Activated naive CD4-positive, alpha-beta T cell treated with anti-CD3 and anti-CD28 coated beads for 36 hours (primary cell): Measurements from ENCODE around the gene FBLIM1. TPM values are rescaled to one million over a fixed set of nuclear protein-coding genes. Genes with fewer than 3 reads are reported as not detected.

Source experiments
- CTCF ChIA-PET: fragments of 350-600 bp; sonication (Branson Sonifier 250); formaldehyde crosslinking; loops from one replicate; lab custom pipeline; 2021; ENCODE audit warnings: antibody characterized with exemption; lab: Charles Lee
- DNase-seq: peaks from one replicate; pipeline ENCODE4 v3.0.0-alpha.2; 2020
- H3K27ac Mint-ChIP-seq: one replicate; pipeline ENCODE4 v1.8.0; 2021; ENCODE audit warnings: mild to moderate bottlenecking, mixed read lengths
- H3K27me3 Mint-ChIP-seq: one replicate; pipeline ENCODE4 v1.8.0; 2021; ENCODE audit warnings: low read depth, mixed read lengths
- H3K36me3 Mint-ChIP-seq: one replicate; pipeline ENCODE4 v1.8.0; 2021; ENCODE audit warnings: low read depth, mixed read lengths
- H3K4me1 Mint-ChIP-seq: one replicate; pipeline ENCODE4 v1.8.0; 2021; ENCODE audit warnings: low read depth, mixed read lengths
- H3K4me3 Mint-ChIP-seq: one replicate; pipeline ENCODE4 v1.8.0; 2021; ENCODE audit warnings: mild to moderate bottlenecking, moderate library complexity, mixed read lengths
- H3K9me3 Mint-ChIP-seq: one replicate; pipeline ENCODE4 v1.8.0; 2021; ENCODE audit warnings: mixed read lengths
- intact Hi-C: fragments of 100-400 bp; cut with micrococcal nuclease; formaldehyde crosslinking; loops from one replicate; pipeline ENCODE4 v1.15.1; 2023
- total RNA-seq, 2 experiments: library from RNA; stranded (reverse); gene quantifications; one replicate each; pipeline ENCODE4 v1.2.3, GENCODE V29; 2021

The FBLIM1 gene, protein sequence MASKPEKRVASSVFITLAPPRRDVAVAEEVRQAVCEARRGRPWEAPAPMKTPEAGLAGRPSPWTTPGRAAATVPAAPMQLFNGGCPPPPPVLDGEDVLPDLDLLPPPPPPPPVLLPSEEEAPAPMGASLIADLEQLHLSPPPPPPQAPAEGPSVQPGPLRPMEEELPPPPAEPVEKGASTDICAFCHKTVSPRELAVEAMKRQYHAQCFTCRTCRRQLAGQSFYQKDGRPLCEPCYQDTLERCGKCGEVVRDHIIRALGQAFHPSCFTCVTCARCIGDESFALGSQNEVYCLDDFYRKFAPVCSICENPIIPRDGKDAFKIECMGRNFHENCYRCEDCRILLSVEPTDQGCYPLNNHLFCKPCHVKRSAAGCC
- not detected for total RNA-seq

DNA sequence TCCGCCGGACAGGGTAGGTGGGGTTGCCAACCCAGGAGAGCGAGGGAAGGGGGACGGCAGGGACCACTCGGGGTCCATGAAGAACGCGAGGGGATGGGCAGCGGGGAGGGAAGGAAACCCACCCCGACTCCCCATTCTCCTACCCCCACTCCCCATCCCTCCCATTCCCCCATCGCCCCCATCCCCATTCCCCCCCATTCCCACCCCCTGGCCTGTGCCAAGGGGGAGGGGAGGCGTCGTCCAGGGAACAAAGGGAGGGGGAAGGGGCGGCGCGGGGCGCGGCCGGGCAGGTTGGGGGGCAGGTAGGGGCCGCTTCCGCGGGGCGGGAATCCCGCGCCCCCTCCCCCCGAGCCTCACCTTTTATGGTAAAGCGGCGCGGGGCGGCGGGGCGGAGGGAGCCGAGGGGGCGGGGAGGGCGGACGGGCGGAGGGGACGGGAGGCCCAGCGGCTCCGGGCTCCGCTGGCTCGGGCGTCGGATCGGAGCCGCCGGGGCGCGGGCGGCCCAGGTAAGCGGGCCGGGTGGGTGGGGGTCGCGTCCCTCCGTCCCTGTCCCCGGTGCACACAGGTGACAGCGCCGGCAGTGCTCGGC lies at the start of gene FBLIM1:
TSS of gene FBLIM1 (plus strand) at position 453 of the 589 bp plus-strand sequence. CDS start 6,189 bp downstream, outside the sequence.
- DNase-seq, result no peak
- intact Hi-C loops, result no loop called here
- Mint-ChIP-seq H3K4me3 (peak within 1 kb of the TSS; percentile 55), H3K9me3 (no peaks in the 10 kb centered on the region), H3K4me1 (peaks cover 16% of the 10 kb centered on the region), H3K27ac (no peak within 1 kb of the TSS), H3K36me3 (no peaks in the 10 kb centered on the region), H3K27me3 (peaks cover 36% of the 10 kb centered on the region)
- CTCF ChIA-PET, result interaction anchor here (0.9 kb wide), 1 partner anchor 165 kb away, joined by 3 read pairs; no protein-coding TSS in a partner anchor

DNA sequence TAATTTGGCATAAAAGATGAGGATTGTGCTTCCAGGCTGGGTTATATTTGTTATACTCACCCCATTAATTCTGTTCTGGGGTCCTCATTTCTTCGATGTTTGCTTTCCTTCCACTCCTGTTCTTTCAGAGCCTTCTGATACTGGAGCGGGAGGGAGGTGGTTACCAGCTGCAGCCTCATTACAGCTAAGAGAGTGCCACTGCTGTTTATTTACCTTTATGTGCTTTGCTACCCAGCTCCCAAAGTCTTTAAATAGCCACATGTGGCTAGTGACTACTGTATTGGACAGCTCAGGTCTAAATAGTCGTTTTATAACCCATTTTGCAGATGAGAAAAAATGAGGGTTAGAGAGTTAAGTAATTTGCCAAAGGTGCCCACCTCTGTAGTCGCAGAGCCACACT lies 49.4 kb upstream of the FBLIM1 start:
- H3K4me3 Mint-ChIP-seq, result no peak overlapping the region
- H3K9me3 Mint-ChIP-seq, result no peaks in the 10 kb centered on the region
- no peak for DNase-seq
- no peak overlapping the region for H3K27ac Mint-ChIP-seq
- H3K4me1 Mint-ChIP-seq, result peaks cover 22% of the 10 kb centered on the region
- H3K36me3 Mint-ChIP-seq, result peaks cover 6% of the 10 kb centered on the region
- CTCF ChIA-PET, result interaction anchor here (1.0 kb wide), 1 partner anchor 106 kb away, joined by 3 read pairs; no protein-coding TSS in a partner anchor
- intact Hi-C loops, result no loop called here
- H3K27me3 Mint-ChIP-seq, result no peaks in the 10 kb centered on the region

DNA sequence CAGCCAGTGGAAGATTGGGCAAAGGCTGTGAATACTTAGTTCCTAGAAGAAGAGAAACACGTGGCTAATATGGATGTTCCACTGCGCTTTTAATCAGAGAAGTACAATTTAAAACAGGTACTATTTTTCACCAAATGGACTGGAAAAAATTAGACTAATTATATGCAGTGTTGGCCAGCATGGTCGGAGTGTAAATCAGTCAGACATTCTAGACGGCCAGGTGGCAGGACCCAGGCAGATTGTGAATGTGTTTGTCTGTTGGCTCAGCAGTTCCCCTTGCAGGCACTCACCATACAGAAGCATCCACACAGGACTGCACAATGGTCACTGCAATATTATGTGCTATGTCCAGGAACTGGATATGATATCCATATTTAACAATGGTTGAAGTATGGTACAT lies 46.4 kb upstream of the FBLIM1 start:
- Mint-ChIP-seq H3K9me3 (no peaks in the 10 kb centered on the region), H3K4me3 (no peak overlapping the region), H3K27ac (no peak overlapping the region), H3K4me1 (peaks cover 11% of the 10 kb centered on the region), H3K27me3 (no peaks in the 10 kb centered on the region), H3K36me3 (no peaks in the 10 kb centered on the region)
- CTCF ChIA-PET, result no interaction called here
- intact Hi-C loops, result no loop called here
- no peak for DNase-seq

DNA sequence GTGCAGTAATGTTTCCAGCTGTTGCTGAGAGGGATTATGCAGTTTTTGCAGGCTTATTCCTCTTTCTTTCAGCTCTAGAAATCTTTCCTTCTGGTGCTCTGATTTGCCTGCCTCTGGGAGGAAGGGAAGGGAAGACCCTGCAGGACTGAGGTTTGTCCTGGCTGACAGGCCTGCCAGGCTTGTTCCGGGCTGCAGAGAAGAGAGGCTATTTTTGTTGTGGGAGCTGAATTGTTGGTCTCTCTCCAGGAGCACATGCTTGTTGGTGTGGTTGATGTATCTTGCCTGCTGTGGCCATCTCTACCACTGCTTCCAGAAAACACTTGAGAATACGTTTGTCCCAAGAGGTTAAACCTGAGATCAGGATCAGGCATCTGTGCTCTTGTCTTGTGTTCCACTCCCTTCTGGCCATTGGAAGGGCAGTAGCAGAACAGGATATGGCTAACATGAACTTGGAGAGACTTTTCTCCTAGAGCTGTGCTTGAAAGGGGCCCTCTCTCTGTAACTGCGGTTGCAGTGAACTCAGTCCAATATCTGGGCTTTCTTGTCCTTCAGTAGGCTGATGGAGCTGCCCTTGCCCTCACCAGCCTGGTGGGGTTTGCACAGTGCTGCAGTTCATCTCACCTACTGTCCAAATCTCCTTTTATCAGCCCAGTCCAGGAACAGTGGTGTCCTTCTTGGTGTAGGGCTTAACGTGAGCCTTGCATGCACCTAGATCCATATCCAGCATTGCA lies 44.0 kb upstream of the FBLIM1 start:
- CTCF ChIA-PET, result no interaction called here
- DNase-seq, result no peak
- Mint-ChIP-seq H3K36me3 (peaks cover under 1% of the 10 kb centered on the region), H3K27ac (no peak overlapping the region), H3K27me3 (no peaks in the 10 kb centered on the region), H3K9me3 (no peaks in the 10 kb centered on the region), H3K4me3 (no peak overlapping the region), H3K4me1 (peaks cover 4% of the 10 kb centered on the region)
- intact Hi-C loops, result no loop called here

DNA sequence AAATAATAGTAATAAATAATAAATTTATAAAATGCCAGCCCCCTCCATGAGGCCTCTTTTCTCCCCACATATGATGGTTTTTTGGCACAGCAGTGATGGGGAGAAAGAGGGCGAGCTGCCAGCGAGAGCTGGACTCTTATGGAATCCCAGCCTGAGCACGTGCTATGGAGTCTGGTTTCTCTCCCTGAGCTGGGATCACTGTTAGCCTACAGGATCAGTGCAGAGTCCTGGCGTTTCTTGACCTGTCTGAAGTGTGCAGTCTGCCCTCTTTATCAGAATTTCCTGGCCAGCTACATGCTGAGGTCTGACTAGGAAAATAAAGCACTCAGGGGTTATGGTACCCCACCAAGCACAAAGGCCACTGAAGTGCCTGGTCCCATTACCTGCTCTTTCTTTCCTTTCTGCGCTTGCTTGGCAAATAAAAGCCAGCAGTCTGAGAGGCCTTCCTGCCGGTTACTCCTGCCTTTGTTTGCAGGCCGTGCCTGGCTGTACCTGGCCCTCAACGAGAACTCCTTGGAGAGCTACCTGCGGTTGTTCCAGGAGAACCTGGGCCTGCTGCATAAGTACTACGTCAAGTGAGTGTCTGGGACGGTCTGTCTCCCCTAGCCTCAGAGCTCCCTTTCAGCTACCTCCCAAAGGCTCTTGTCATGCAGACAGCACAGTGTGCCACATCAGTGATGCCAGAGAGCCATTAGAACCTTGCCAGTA lies 41.0 kb upstream of the FBLIM1 start:
- H3K27me3 Mint-ChIP-seq, result no peaks in the 10 kb centered on the region
- no peaks in the 10 kb centered on the region for H3K9me3 Mint-ChIP-seq
- H3K4me3 Mint-ChIP-seq, result no peak overlapping the region
- intact Hi-C loops, result no loop called here
- H3K36me3 Mint-ChIP-seq, result peaks cover 4% of the 10 kb centered on the region
- CTCF ChIA-PET, result interaction anchor here (0.7 kb wide), 1 partner anchor 283 kb away, joined by 4 read pairs; no protein-coding TSS in a partner anchor
- no peak overlapping the region for H3K27ac Mint-ChIP-seq
- DNase-seq, result no peak
- no peaks in the 10 kb centered on the region for H3K4me1 Mint-ChIP-seq

DNA sequence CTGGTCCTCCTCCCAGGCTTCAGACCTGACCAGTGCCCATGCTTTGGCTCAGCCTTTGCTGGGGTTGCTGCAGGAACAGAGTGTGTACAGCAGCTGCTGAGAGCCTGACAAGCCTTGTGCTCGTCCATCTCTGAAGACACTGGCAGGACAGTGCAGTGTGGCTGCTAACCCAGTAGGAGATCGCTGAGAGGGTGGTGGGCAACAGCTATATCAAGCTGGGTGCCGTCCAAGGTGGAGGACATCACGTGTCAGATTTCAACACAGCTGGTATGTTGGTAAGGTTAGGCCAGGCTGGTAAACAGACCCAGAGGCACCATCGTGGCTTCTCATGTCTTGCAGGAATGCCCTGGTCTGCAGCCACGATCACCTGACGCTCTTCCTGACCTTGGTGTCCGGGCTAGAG lies 40.4 kb upstream of the FBLIM1 start:
- Mint-ChIP-seq H3K9me3 (no peaks in the 10 kb centered on the region), H3K4me3 (no peak overlapping the region), H3K27me3 (no peaks in the 10 kb centered on the region), H3K27ac (no peak overlapping the region), H3K4me1 (no peaks in the 10 kb centered on the region), H3K36me3 (peaks cover 4% of the 10 kb centered on the region)
- intact Hi-C loops, result no loop called here
- CTCF ChIA-PET, result interaction anchor here (0.7 to 0.9 kb wide), 2 partner anchors 226 to 283 kb away, joined by 3 to 4 read pairs; no protein-coding TSS in a partner anchor
- DNase-seq, result no peak

DNA sequence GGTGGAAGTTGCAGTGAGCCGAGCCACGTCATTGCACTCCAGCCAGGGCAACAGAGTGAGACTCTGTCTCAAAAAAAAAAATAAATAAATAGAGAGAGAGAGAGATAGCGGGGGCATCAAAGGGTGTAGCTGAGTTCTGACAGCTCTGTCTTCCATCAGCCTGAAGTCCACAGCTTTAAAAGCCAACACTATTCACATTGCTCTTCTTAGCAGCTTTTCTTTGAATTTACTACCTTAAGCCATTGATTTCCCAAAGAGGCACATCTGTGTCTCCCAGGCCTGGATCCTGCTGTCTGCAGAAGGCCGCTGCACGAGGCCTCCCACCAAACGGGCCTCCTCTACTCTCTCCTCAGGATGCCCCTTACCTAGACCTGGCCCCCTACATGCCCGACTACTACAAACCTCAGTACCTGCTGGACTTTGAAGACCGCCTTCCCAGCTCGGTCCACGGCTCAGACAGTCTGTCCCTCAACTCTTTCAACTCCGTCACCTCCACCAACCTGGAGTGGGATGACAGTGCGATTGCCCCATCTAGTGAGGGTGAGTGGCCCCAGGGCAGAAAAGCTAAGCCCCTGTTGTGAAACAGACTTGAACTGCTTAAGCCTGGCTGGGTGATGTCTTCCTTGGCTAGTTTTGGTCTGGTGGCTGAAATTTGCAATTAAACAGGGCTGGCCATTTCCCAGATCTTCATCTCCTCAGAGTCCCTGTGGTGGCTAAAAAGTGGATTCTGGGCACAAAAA lies 39.0 kb upstream of the FBLIM1 start:
- no peaks in the 10 kb centered on the region for H3K9me3 Mint-ChIP-seq
- H3K4me1 Mint-ChIP-seq, result no peaks in the 10 kb centered on the region
- H3K27ac Mint-ChIP-seq, result peak overlapping the region; percentile 22
- intact Hi-C loops, result no loop called here
- no peak overlapping the region for H3K4me3 Mint-ChIP-seq
- no peaks in the 10 kb centered on the region for H3K27me3 Mint-ChIP-seq
- CTCF ChIA-PET, result interaction anchor here (0.6 kb wide), 1 partner anchor 76 kb away, joined by 5 read pairs; no protein-coding TSS in a partner anchor
- peak; percentile 32 for DNase-seq
- H3K36me3 Mint-ChIP-seq, result peaks cover 4% of the 10 kb centered on the region

DNA sequence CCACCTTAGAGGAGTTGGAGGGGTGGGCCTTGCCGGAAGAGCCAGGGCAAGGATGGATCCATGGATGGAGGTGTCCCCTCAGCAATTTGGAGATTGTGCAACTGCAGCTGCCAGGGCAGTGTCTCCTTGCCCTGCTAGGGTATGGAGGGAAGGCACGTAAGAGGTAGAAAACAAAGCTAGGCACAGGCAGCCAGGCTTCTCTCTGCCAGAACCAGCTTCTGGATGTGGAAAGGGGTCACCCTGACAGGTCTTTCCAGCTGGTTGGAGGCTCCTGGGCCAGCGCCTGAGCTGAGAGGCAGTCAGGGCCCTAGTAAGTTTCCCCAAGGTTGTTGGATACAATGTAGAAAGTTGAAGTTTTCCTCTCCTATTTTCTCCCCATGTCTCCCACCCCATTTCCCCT lies 37.7 kb upstream of the FBLIM1 start:
- peaks cover 5% of the 10 kb centered on the region for H3K36me3 Mint-ChIP-seq
- CTCF ChIA-PET, result no interaction called here
- H3K4me3 Mint-ChIP-seq, result no peak overlapping the region
- no peaks in the 10 kb centered on the region for H3K4me1 Mint-ChIP-seq
- no peak for DNase-seq
- no peaks in the 10 kb centered on the region for H3K9me3 Mint-ChIP-seq
- intact Hi-C loops, result no loop called here
- H3K27me3 Mint-ChIP-seq, result no peaks in the 10 kb centered on the region
- H3K27ac Mint-ChIP-seq, result no peak overlapping the region

DNA sequence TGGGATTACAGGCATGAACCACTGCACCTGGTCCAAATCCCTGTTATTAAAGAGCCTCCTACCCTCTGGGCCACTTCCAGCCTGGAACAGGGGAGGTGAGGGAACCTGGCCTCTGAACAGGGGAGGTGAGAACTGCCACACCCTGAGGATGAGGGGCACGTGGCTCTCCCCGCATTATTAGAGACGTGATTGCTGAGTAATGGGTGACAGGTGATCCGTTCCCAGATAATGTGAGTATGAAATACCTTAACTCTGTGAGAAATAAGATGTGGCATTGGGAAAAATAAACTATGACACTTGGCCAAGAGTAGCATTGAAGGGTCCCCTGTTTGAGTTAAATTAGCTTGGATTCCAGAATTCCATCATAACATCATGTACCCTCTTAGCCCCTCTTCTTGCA lies 36.2 kb upstream of the FBLIM1 start:
- intact Hi-C loops, result no loop called here
- no peak for DNase-seq
- H3K9me3 Mint-ChIP-seq, result no peaks in the 10 kb centered on the region
- CTCF ChIA-PET, result interaction anchor here (0.6 kb wide), 1 partner anchor 221 kb away, joined by 3 read pairs; no protein-coding TSS in a partner anchor
- H3K36me3 Mint-ChIP-seq, result peaks cover 7% of the 10 kb centered on the region
- H3K27ac Mint-ChIP-seq, result no peak overlapping the region
- H3K27me3 Mint-ChIP-seq, result no peaks in the 10 kb centered on the region
- H3K4me3 Mint-ChIP-seq, result no peak overlapping the region
- H3K4me1 Mint-ChIP-seq, result no peaks in the 10 kb centered on the region

DNA sequence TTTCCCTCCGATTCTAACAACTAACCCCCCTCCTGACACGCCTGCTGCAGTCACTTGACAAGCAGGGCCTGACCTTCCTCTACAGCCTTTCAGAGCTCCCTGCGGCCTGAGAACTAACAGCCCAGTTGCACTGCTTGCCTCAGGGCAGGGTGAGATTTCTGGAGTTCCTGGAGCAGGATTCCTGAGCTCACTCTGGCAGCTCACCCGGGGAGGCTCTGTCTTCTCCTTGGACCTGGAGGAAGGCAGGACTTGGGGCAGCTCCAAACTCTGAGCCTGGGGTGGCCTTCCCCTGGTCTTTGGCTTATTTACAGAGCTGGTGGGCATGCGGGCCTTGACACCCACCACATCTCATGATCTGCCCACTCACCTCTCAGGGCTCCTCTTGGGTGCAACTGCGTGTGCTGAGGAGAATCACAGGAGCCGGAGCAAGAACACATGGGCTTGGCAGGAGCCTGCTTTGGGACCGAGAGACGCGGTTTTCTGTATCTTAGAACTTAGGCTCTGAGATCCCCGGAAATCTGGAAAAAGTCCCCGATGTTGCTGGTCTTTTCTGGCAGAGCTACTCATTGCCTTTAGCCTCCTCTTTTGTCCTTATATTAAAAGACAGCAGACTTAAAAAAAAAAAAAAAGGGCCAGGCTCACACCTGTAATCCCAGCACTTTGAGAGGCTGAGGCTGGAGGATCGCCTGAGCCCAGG lies 35.6 kb upstream of the FBLIM1 start:
- no peaks in the 10 kb centered on the region for H3K4me1 Mint-ChIP-seq
- intact Hi-C loops, result no loop called here
- no peaks in the 10 kb centered on the region for H3K27me3 Mint-ChIP-seq
- CTCF ChIA-PET, result interaction anchor here (0.6 kb wide), 1 partner anchor 222 kb away, joined by 3 read pairs; no protein-coding TSS in a partner anchor
- peaks cover 9% of the 10 kb centered on the region for H3K36me3 Mint-ChIP-seq
- H3K27ac Mint-ChIP-seq, result no peak overlapping the region
- no peak overlapping the region for H3K4me3 Mint-ChIP-seq
- DNase-seq, result no peak
- no peaks in the 10 kb centered on the region for H3K9me3 Mint-ChIP-seq

DNA sequence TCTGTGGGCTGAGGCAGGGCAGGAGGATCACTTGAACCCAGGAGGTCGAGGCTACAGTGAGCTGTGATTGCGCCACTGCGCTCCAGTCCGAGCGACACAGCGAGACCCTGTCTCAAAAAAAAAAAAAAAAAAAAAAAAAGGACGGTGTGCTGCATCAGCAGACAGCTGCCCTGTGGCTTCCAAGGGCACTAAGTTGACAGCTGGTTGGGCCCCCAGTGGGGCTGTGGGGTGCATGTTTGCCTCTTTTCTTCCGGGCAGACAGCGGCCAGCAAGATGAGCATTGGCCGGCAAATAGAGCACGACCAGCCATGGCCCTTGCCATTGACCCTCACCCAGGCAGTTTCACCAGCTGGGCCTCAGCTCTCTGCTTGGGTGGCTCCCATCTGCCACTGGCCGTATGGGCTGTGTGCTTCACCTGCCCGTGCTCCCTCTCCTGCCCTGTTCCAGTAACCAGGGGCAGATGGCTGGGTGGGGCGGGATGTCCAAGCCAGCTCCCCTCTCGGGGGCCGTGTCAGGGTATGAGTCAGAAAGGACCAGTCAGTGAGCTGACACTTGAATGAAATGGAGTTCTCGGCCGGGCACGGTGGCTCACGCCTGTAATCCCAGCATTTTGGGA lies 34.9 kb upstream of the FBLIM1 start:
- Mint-ChIP-seq H3K27me3 (no peaks in the 10 kb centered on the region), H3K27ac (no peak overlapping the region), H3K36me3 (peaks cover 10% of the 10 kb centered on the region), H3K4me3 (no peak overlapping the region), H3K4me1 (no peaks in the 10 kb centered on the region), H3K9me3 (no peaks in the 10 kb centered on the region)
- no peak for DNase-seq
- CTCF ChIA-PET, result no interaction called here
- intact Hi-C loops, result no loop called here
